Epithelial cell of alveolus of lung (primary cell): ENCODE data around the gene ANLN. TPM values are rescaled to one million over a fixed set of nuclear protein-coding genes. Genes with fewer than 3 reads are reported as not detected.

Source experiments
- total RNA-seq: library from RNA; depleted of rRNA; stranded (reverse); fragments of >200 nt; gene quantifications from 2 replicates; pipeline ENCODE4 v1.2.1, GENCODE V29; 2015

Gene ANLN
- total RNA-seq, result 31.0 and 69.4 TPM in 2 replicates

GRCh38 chr7:36389371-36390198, at the start of gene ANLN:
TSS of gene ANLN (plus strand) at chr7:36389862. CDS start at chr7:36390027, 165 bp downstream.

Other genes with a start within 250 kb of the ANLN start
- 1.9 and 2.8 TPM in 2 replicates for gene EEPD1, start 236.6 kb upstream of the ANLN start, total RNA-seq